Endothelial cell of umbilical vein (primary cell): Measurements from ENCODE around the gene GRIK3. TPM values are rescaled to one million over a fixed set of nuclear protein-coding genes. Genes with fewer than 3 reads are reported as not detected.

ENCODE experiments used
- BruUV-seq: library from RNA; stranded (reverse); fragments of 400-500 nt; replicated peaks from 2 replicates; lab custom pipeline; 2021; lab: Mats Ljungman, UMichigan
- CTCF ChIA-PET: fragments of 300-600, 350-600 bp; sonication (Branson Sonifier 250); formaldehyde crosslinking; loops from one replicate; lab custom pipeline; 2021; ENCODE audit warnings: antibody characterized with exemption, inconsistent platforms; lab: Charles Lee
- POLR2A ChIA-PET: fragments of 300-600, 350-600 bp; sonication (Branson Sonifier 250); formaldehyde crosslinking; loops from one replicate; lab custom pipeline; 2021; ENCODE audit warnings: antibody characterized with exemption, inconsistent platforms; lab: Charles Lee
- DNase-seq: peaks from one replicate; pipeline ENCODE4 v3.0.0-alpha.2; 2011; ENCODE audit warnings: low read depth, low spot score
- FAIRE-seq: peaks from 2 replicates; lab custom pipeline; 2011; peaks lifted over from hg19 to GRCh38; lab: Jason Lieb, UNC
- H2AFZ ChIP-seq: 2 replicates; pipeline ENCODE4 v1.6.0; 2012; ENCODE audit warnings: low read depth, low read length, control low read depth, inconsistent platforms
- H3K27ac ChIP-seq: 2 replicates; pipeline ENCODE4 v1.5.1; 2011; ENCODE audit warnings: low read depth, mild to moderate bottlenecking, control low read depth, low read length, moderate library complexity; ENCODE audit not compliant: insufficient read depth
- H3K27me3 ChIP-seq, 2 experiments: 2 replicates each; pipeline versions ENCODE4 v1.6.0 to v1.6.1; 2011; ENCODE audit warnings: low read length in 2 of 2, mixed read lengths in 1 of 2; ENCODE audit not compliant: control insufficient read depth in 2 of 2, insufficient read depth in 2 of 2
- H3K36me3 ChIP-seq, 2 experiments: 2 replicates in 1 of 2; 3 replicates in 1 of 2; pipeline ENCODE4 v1.5.1; 2011; ENCODE audit warnings: low read length in 2 of 2, mild to moderate bottlenecking in 1 of 2, moderate library complexity in 1 of 2; ENCODE audit not compliant: control insufficient read depth in 2 of 2, insufficient read depth in 2 of 2; ENCODE audit errors: extremely low read depth in 1 of 2
- H3K4me1 ChIP-seq: 3 replicates; pipeline ENCODE4 v1.5.1; 2011; ENCODE audit warnings: mild to moderate bottlenecking, low read length; ENCODE audit not compliant: control insufficient read depth, insufficient read depth; ENCODE audit errors: extremely low read depth
- H3K4me2 ChIP-seq: 2 replicates; pipeline ENCODE4 v1.6.1; 2011; ENCODE audit warnings: low read length, control low read depth, mixed read lengths; ENCODE audit not compliant: insufficient read depth
- H3K4me3 ChIP-seq, 3 experiments: fragments of 200-600 bp in 1 of 3; sonication (generic), shearing (Covaris generic) in 1 of 3; replicated peaks in 1 of 3; 2 replicates each; pipeline ENCODE4 v1.5.1; 2011 to 2016; ENCODE audit warnings: control low read depth in 3 of 3, low read length in 3 of 3, mild to moderate bottlenecking in 2 of 3, inconsistent platforms in 1 of 3, low read depth in 1 of 3, moderate library complexity in 1 of 3; ENCODE audit not compliant: insufficient read depth in 1 of 3
- H3K79me2 ChIP-seq: 2 replicates; pipeline ENCODE4 v1.6.0; 2012; ENCODE audit warnings: low read length, inconsistent platforms; ENCODE audit not compliant: control insufficient read depth, insufficient read depth
- H3K9ac ChIP-seq: replicated peaks from 2 replicates; pipeline ENCODE3; 2011; ENCODE audit warnings: low read length, control low read depth; ENCODE audit not compliant: insufficient read depth; ENCODE audit errors: extremely low read depth
- H3K9me1 ChIP-seq: replicated peaks from 3 replicates; pipeline ENCODE4 v1.6.0; 2011; ENCODE audit warnings: mild to moderate bottlenecking, low read length; ENCODE audit not compliant: control insufficient read depth, insufficient read depth; ENCODE audit errors: extremely low read depth
- H3K9me3 ChIP-seq: replicated peaks from 2 replicates; pipeline ENCODE4 v1.5.1; 2012; ENCODE audit warnings: low read length, inconsistent platforms; ENCODE audit not compliant: control insufficient read depth, insufficient read depth
- H4K20me1 ChIP-seq: replicated peaks from 2 replicates; pipeline ENCODE3; 2011; ENCODE audit warnings: mild to moderate bottlenecking, low read length; ENCODE audit not compliant: control insufficient read depth, insufficient read depth; ENCODE audit errors: extremely low read depth
- EZH2 ChIP-seq: IDR thresholded peaks from 2 replicates; pipeline ENCODE4 v1.6.1; 2012; ENCODE audit warnings: borderline replicate concordance, low read depth, mild to moderate bottlenecking, moderate library complexity, low read length, inconsistent platforms; ENCODE audit not compliant: severe bottlenecking
- FOS ChIP-seq: IDR thresholded peaks from 2 replicates; pipeline ENCODE4 v1.6.1; 2011; ENCODE audit warnings: mild to moderate bottlenecking, low read length, moderate library complexity, borderline replicate concordance; ENCODE audit not compliant: insufficient read depth
- GATA2 ChIP-seq: IDR thresholded peaks from 2 replicates; pipeline ENCODE4 v1.7.0; 2011; ENCODE audit warnings: low read depth, mild to moderate bottlenecking, moderate library complexity, mixed read lengths, low read length; ENCODE audit not compliant: insufficient read length, insufficient read depth
- JUN ChIP-seq: IDR thresholded peaks from 2 replicates; pipeline ENCODE4 v1.6.1; 2011; ENCODE audit warnings: borderline replicate concordance, low read depth; ENCODE audit not compliant: insufficient read length, insufficient read depth
- MYC ChIP-seq: IDR thresholded peaks from one replicate; pipeline ENCODE4 v1.6.1; 2011; ENCODE audit warnings: mild to moderate bottlenecking, low read depth, low read length
- POLR2A ChIP-seq: IDR thresholded peaks from 2 replicates; pipeline ENCODE4 v1.6.1; 2012; ENCODE audit warnings: low read depth, mild to moderate bottlenecking, control low read depth, low read length
- POLR2AphosphoS5 ChIP-seq: IDR thresholded peaks from 2 replicates; pipeline ENCODE4 v1.6.1; 2012; ENCODE audit warnings: low read depth, mild to moderate bottlenecking, control low read depth, low read length, moderate library complexity; ENCODE audit not compliant: insufficient read depth
- dilution Hi-C: fragments of 300-500 bp; cut with MboI; formaldehyde crosslinking; loops from one replicate; pipeline ENCODE4 v1.15.0; 2019; ENCODE audit warnings: low sequenced_read_pairs; ENCODE audit not compliant: extremely low pct_ligation_motif_present
- intact Hi-C: fragments of 100-400 bp; cut with micrococcal nuclease; formaldehyde crosslinking; loops from one replicate; pipeline ENCODE4 v1.10.0; 2022
- polyA plus RNA-seq, 4 experiments: library from polyadenylated mRNA; depleted of rRNA in 3 of 4; stranded (reverse) in 3 of 4; unstranded in 1 of 4; fragments of >200 nt; gene quantifications; 2 replicates each; pipeline versions ENCODE4 v1.2.1 to v1.2.3, GENCODE V29; 2011 to 2012; ENCODE audit warnings: missing spikeins in 1 of 4
- total RNA-seq: library from RNA; stranded (reverse); gene quantifications from 2 replicates; pipeline ENCODE4 v1.2.3, GENCODE V29; 2021
- TF ChIP-seq, protein P1 (sequence below), 2 donors: IDR thresholded peaks; 1 replicate in 1 of 2; 2 replicates in 1 of 2; pipeline ENCODE4 v1.5.1; 2011; ENCODE audit warnings: low read length in 2 of 2, mild to moderate bottlenecking in 2 of 2, moderate library complexity in 2 of 2, control low read depth in 1 of 2, inconsistent platforms in 1 of 2, low read depth in 1 of 2; ENCODE audit not compliant: insufficient read depth in 1 of 2; ENCODE audit errors: extremely low read depth in 1 of 2
- TF ChIP-seq, protein P2 (sequence below): IDR thresholded peaks from 2 replicates; pipeline ENCODE4 v1.6.1; 2011; ENCODE audit not compliant: insufficient read depth, insufficient read length

Gene GRIK3
- total and polyA plus RNA-seq, 2 donors (not counting 3 experiments of a cell fraction or from before 2014, with no cell fraction given), result not detected

DNA sequence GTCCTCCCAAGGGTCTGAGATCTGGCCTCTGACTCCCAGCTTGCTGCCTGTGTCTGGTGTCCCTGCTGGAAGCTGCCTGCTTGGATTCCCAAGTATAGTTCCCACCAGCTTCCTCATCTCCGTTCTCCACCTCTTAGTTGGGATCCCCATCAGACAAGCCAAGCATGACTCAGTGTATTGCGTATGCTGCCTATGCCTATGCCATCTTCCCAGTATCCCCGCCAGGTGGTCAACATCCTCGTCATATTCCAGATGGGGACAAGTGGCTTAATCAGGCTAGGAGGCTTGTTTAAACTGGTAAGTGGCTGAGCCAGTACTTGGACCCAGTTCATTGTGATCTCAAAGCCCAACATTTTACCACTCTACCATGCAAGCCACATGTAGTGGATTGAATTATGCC, 204.4 kb downstream of the GRIK3 start:
- no peaks in the 10 kb centered on the region for H3K9me3 ChIP-seq
- CTCF ChIA-PET, result no interaction called here
- H3K27ac ChIP-seq, result no peak overlapping the region
- H3K9ac ChIP-seq, result no peak overlapping the region
- H3K79me2 ChIP-seq, result no peaks in the 10 kb centered on the region
- H3K9me1 ChIP-seq, result no peaks in the 10 kb centered on the region
- POLR2A ChIA-PET, result no interaction called here
- H3K4me3 ChIP-seq, result no peak overlapping the region
- H3K36me3 ChIP-seq, result no peaks in the 10 kb centered on the region
- TF ChIP-seq POLR2A, result no peak
- no peak for TF ChIP-seq GATA2
- TF ChIP-seq FOS, result no peak
- TF ChIP-seq POLR2AphosphoS5, result no peak
- TF ChIP-seq, protein P1, sequence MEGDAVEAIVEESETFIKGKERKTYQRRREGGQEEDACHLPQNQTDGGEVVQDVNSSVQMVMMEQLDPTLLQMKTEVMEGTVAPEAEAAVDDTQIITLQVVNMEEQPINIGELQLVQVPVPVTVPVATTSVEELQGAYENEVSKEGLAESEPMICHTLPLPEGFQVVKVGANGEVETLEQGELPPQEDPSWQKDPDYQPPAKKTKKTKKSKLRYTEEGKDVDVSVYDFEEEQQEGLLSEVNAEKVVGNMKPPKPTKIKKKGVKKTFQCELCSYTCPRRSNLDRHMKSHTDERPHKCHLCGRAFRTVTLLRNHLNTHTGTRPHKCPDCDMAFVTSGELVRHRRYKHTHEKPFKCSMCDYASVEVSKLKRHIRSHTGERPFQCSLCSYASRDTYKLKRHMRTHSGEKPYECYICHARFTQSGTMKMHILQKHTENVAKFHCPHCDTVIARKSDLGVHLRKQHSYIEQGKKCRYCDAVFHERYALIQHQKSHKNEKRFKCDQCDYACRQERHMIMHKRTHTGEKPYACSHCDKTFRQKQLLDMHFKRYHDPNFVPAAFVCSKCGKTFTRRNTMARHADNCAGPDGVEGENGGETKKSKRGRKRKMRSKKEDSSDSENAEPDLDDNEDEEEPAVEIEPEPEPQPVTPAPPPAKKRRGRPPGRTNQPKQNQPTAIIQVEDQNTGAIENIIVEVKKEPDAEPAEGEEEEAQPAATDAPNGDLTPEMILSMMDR (IDR thresholded peaks at IDR 0.05; ENCODE audit: extremely low read depth in 1 of 2, insufficient read depth in 1 of 2, low read depth in 1 of 2, low read length in 2 of 2), result no peak
- TF ChIP-seq, protein P2, sequence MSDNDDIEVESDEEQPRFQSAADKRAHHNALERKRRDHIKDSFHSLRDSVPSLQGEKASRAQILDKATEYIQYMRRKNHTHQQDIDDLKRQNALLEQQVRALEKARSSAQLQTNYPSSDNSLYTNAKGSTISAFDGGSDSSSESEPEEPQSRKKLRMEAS, result no peak
- TF ChIP-seq EZH2, result no peak
- TF ChIP-seq JUN, result no peak
- TF ChIP-seq MYC, result no peak
- no TSS peak for BruUV-seq
- no peaks in the 10 kb centered on the region for H3K4me1 ChIP-seq
- DNase-seq, result no peak
- dilution Hi-C loops, result no loop called here
- no peak for FAIRE-seq
- H3K27me3 ChIP-seq, result no peaks in the 10 kb centered on the region
- intact Hi-C loops, result no loop called here
- no peak overlapping the region for H3K4me2 ChIP-seq
- no peak overlapping the region for H2AFZ ChIP-seq
- no peaks in the 10 kb centered on the region for H4K20me1 ChIP-seq
